ENCODE data around the gene CACNA1A. TPM values are rescaled to one million over a fixed set of nuclear protein-coding genes. Genes with fewer than 3 reads are reported as not detected.

Gene CACNA1A
- polyA plus RNA-seq, 10 donors: 0.84 to 5.1 (median 2.4) TPM

DNA sequence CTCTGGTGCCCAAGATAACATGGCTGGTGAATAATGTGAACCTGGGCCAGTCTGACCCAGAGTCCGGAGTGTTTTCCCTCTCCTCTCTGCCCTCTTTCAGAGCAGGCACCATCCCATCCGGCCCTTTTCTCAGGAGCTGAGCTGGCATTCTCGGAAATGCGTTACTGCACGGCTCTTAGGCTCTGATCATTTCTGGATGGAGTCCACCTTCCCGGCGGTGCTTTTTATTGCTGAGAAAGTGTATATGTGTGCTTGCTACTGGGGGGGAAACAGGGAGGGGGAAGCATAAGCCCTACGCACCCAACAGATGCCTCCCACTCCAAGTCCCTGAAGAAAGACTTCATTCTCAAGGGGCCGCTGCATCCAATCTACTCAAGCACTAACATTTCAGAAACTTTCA lies 6.6 kb downstream of the CACNA1A start:
- DNase-seq: no peak

DNA sequence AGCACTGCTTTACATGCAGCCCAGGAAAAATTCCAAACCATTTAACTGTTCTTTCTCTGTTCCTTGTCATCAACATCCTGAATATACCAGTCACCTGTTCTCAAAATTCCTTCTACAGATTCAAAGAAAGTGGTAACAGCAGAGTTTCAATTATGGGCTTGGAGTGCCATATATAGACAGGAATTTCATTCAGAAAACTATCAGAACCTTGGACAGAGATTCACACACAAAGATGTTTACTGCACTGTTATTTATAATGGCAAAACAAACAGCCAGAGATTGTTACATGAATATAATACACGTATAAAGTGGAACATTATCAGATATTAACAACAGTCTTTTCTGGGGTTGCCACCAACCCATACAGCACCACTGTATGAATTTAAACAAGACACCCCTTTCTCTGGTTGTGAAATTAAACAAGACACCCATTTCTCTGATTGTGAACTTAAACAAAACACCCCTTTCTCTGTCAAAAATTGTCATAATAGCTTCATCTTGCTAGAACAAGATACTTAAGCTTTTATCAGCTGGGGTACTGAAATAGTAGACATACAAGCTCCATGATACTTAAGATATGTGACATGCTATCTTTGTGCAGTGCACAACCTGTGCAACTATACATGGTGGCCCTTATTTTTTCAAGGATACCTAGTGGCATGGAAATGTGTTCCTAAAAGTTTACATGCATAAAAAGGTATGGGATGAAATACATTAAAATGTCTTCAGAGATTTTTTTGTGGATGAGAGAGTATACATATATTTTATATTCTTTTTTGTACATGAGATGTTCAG lies 12.6 kb downstream of the CACNA1A start:
- DNase-seq: no peak

DNA sequence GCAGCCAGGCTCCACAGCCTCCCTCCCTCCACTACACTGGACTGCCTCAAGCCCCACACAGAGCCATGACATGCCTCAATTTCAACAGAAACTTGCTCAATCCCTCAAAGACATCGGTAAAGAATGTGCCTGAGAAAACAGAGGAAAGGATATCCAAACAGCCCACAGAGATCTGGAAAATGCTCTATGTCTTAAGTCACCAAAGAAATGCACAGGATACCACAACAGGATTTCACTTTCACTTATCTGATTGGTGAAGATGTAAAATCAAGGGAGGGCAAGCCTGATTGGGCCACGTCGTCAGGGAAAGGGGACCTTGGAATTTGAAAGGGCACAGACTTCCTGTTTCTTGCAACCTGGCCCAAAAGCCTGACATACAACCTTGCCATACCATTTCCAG lies 14.2 kb downstream of the CACNA1A start:
- DNase-seq: peak in 1 of 3 donors; percentile 45

DNA sequence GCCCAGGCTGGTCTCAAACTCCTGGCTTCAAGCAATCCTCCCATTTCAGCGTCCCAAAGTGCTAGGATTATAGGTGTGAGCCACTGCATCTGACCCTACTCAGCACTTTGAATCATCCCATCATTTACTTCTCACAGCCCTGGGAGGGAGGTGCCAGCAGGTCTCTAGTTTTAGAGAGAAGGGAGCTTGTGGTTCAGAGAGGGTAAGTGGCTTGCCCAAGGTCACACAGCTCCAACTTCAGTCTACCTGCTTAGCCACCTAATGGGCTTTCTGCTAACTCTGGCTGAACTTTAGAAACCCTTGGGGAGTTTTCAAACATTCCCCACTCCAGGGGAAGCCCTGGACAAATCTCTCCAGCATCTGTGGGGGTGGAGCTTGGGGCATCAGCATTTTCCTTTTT lies 18.3 kb downstream of the CACNA1A start:
- no peak for DNase-seq

DNA sequence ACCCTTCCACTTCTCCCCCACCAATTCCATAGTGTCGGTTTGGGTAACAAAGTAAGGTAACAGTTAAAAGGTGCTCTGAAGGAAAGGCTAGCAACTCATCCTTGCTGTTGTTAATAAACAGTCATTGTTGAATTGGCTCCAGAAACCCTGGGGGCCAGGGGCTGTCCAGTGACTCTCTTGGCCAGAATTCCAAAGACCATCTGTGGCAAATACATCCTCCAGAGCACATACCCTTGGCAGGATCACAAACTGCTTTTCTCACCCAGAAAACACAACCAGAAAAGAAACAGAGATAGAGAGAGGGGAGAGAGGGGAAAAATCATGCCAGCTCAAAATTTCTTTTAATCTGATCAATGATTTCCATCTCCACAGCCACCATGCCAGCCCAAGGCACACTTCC lies 22.1 kb downstream of the CACNA1A start:
- no peak for DNase-seq

DNA sequence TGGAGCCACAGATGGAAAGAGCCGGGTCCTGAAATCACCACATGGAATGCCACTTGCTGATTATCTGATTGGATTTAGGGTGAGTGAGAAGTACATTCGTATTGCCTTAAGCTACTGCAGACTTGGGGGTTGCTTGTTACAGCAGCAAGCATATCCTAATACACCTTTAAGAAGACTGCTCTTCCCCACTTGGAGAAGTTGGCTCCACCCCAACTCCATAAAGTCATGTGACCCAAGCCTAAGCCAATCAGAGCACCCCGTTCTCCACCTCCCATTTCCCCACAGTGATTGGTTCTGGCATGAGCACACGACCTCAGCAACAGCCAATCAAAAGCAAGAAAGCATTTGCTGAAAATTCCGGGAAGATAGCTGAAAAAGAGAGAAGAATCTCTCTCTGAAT lies 23.1 kb downstream of the CACNA1A start:
- DNase-seq: no peak

DNA sequence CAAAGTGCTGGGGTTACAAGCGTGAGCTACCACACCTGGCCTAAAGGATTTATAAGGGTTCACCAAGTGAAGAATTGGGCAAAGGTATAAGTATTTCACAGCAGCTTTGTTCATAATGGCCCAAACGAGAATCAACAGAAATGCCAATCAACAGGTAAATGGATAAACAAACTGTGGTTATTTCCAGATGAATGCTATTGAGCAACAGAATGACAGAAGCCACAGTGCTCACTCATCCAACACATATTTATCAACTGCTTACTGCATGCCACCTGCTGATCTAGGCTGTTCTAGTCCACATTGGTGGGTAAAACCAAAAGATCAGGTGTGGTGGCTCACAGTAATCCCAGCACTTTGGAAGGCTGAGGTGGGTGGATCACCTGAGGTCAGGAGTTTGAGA lies 27.7 kb downstream of the CACNA1A start:
- DNase-seq: no peak

DNA sequence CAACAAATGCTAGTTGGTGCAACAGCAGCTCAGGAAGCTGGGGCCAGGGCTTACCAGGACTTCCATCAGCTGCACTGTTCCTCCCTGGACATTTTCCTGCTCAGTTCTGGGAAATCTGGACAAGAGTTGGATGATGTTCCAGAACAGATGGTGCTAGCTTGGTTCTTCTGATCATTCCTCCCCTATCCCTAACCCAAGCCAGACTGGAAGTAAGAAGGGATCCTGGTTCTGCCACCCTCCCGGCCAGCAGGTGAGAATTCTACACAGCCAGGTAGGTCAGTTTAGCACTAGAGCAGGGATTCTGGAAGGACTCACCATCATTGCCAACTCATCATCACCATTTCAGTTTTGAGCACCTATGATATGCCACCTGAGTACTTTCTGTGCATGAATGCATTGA lies 30.2 kb downstream of the CACNA1A start:
- DNase-seq: no peak

DNA sequence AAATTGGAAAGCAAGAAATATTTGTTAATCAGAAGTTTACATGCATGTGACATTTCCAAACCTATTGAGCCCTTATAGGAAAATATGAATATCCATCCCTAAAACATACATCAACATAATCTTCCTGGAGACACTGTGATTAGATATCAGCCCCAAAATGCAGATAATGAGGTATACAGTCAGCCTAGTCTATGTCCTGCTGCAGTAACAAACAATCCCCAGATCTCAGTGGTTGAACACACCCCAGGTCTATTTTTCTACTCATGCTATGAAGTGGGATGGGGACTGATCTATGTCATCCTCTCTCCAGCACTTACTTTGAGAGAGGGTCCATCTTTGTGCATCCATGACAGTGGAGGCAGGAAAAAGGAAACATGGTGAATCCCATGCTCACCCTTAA lies 31.2 kb downstream of the CACNA1A start:
- no peak for DNase-seq

DNA sequence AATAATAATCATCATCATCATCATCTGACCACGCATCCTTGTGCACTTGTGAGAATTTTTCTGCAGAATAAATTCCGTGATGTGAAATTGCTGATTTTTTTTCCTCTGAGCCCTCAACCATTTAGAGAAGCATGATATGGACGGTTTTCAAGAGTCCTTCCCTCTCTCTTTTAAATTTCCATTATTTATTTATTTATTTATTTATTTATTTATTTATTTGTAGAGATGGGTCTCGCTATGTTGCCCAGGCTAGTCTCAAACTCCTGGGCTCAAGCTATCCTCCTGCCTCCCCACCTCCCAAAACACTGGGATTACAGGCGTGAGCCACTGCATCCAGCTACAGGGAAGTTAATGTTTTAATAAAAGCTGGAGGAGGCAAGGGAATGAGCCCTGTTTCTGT lies 39.6 kb downstream of the CACNA1A start:
- DNase-seq: no peak

DNA sequence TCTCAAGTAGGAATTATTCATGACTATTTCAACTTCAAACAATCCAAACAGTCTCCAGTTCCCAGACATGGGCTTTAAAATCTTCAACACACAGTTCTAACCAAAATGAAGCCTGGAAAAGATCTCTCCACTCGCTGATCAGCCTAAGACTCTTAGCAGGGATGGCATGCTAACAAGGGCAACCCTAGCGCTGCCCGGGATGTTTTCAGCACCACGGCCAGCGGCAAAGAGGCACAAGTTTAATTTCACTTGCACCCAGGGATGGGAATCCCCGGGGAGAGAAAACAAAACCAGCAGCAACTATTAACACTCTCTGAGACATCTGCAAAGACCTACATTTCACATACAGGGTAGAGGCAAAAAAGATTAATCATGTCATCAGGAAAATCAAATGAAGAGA lies 43.0 kb downstream of the CACNA1A start:
- peak; percentile 1 to 18 (median 10) for DNase-seq

DNA sequence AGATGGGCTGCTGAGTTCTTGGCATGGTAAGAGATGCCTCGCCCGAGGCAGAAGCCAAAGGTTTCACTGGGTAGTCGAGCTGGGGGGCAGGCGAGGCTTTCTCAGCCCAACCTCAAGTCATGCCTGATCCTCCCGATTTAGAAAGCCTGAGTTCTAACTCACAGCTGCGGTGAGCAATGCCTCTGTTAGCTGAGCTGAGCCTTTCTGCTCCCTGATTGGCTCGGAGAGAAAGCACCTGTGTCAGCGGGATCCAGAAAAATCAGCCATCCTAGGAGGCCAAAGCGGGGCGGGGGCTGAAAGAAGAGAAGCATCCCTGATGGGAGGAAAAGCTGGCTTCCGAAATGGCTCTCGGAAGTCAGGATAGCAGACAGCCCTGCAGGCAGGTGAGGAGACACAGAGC lies 44.7 kb downstream of the CACNA1A start:
- no peak for DNase-seq

DNA sequence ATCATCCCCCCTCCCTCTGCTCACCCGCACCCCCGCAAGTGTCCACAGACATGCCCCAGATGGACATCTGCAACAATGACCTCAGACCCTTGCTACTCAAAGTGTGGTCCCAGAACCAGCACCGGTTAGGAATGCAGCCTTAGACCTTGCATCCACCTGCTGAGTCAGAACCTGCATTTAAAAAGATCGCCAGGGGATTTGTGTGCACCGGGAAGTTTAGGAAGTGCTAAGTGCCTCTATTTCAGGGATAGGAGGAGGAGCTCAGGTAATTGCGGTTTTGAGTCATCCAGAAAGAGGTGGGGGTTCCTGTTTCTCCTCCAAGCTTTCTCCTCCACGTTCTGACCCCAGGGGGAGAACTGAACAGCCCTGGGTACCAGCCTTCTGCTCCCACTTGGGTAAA lies 46.2 kb downstream of the CACNA1A start:
- no peak for DNase-seq

DNA sequence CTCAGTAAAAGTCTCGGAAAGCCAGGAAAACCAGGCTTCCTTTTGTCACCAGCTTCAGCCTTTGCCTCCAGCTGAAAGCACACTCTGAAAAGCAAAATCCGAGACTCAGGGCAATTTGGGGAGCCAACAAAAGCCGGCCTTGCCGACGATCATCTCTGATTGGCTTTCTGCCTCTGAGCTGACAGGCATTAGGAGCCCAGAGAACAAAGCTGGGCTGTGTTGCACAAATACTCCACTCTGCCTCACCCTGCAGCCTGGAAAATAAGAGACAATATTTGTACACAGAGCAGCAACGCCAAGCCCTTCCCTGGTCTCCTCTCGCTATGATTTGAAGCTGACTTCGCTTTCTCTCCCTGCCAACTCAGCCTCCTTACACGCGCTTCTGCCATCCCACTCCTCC lies 46.9 kb downstream of the CACNA1A start:
- no peak for DNase-seq

DNA sequence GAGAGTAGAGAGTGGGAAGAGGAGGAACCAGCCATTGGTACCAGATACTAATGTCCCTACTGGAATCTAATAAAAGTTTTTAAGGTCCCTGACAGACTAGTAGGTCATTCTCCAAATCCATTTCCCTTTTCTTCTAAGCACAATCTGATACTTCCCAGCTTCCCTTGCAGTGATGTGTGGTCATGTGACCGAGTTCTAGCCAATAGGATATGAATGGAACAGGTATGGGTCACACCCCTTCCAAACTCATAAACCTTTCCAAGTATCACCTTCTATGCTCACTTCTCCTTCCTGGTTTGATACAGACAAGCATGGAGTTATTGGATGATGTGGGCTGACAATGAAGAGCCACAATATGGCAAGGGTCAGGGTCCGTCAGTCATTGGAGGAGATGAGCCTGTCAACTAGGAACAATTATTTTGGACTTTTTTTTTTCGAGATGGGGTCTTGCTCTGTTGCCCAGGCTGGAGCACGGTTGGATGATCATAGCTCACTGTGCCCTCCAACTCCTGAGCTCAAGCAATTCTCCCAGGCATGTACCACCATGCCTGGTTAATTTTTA lies 54.8 kb downstream of the CACNA1A start:
- peak in 1 of 3 donors; percentile 1 for DNase-seq

DNA sequence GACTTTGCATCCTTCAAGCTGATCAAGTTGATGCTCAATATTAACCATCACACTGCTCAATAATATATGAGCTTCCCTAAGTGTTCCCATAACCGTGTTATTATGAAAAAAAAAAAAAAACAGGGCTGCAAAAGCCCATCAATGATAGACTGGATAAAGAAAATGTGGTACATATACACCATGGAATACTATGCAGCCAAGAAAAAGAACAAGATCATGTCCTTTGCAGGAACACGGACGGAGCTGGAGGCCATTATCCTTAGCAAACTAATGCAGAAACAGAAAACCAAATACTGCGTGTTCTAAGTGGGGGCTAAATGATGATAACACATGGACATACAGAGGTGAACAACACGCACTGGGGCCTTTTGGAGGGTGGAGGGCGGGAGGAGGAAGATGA lies 58.3 kb downstream of the CACNA1A start:
- DNase-seq: no peak

DNA sequence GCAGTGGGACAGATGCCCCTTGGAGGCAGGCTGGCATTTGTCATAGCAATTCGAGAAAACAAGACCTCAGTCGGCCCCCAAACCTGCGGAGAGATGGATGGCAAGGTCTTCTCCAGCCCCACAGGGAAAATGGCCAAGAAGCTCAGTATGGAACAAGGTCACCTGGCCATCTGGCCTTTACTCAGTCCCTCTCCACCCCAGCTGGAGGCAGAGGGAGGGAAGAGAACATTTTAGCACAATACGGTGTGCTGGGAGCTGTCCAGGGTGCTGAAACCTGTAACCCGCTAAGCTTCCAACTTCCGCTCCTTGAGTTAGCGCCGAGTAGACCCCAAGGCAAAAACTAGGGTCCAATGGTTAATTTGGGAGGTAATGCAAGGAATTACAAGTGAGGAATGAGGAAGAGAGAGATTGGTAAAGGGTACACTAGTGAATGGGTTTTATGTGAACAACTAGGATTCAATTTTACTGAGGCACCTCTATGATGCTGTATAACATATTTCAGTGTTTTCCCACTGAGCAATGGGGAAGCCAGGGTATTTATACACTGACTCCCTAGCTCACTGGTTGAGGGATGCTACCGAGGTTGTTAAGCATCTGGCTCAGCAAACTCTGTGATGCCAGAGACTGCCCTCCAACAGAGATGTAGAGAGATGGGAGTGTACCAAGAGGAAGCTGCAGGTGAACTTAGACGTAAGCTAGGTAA lies 64.3 kb downstream of the CACNA1A start:
- peak; percentile 27 to 74 (median 67) for DNase-seq

DNA sequence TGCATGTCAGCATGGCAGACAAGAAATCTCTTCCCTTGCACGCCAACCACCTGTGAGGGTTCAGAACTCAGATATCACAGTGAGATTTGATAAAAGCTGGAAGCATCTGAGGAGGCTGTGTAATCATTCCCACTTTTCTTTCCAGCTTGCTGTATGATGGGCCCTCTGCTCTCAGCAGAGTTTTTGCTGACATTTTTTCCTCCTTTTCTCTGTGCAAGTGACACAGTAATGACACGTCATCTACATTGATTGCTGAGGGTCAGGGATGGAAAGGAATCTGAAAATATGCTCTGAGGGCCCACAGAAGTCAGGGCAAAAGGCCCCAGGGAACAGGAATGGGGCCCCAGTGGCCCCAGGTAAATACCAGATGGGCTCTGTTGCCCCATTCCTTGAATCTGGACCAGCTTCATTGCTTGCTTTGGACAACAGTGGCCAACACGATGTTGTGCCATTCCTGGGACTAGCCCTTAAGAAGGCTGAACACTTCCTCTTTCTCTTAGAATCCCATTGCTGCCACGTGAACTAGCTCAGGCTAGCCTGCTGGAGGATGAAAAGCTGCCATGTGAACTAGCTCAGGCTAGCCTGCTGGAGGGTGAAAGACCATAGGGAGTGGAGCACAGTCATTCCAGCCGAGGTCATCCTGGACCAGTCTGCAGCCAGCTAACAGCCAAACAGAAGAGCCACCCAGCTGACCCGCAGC lies 68.2 kb downstream of the CACNA1A start:
- no peak for DNase-seq

DNA sequence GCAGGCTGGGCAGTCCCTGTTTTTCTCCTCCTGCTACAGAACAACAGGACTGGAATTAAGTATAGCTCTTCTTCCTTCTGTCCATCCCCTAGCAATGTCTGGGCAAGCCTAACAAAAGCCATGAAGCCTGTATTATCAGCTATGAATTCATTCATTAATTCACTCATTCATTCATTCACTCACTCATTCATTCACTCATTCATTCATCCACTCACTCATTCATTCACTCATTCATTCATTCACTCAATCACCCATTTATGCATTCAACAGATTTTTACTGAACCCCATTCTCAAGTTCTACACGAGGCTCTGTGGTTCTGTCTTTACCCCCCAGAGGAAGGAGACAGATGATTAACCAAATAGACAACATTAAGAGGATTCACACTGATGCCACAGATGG lies 69.9 kb downstream of the CACNA1A start:
- no peak for DNase-seq

DNA sequence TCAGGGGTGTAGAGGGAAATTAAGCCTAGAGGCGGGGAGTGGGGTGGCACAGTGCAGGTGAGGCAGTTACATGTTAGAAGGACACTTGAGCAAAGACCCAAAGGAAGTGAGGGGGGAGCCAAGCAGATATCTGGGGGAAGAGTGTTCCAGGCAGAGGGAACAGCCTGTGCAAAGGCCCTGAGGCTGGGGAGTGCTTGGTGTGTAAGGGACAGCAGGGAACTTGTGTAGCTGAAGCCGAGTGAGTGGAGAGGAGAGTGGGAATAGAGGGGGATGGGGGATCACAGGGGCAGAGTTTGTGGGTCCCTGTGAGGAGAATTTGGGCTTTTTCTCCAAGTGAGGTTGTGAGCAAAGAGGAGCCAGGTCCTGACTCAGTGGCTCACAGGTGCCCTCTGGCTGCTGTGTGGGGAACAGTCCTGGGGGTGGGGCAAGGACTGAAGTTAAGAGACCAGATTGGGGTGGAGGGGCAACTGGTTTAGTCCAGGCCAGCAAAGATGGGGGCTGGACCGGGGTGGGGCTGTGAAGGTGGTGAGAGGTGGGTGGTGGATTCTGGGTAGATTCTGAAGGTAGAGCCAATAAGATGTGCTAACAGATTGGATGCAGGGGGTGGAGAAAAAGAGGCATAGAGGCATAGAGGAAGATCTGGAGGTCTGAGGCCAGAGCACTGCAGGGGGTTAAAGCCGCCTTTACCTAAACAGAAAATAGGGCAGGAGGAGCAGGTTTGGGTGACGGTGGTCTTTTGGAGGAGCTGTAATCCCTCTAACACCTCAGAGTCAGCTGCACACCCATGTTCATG lies 75.3 kb downstream of the CACNA1A start:
- DNase-seq: peak in 2 of 3 donors; percentile 8 to 11

DNA sequence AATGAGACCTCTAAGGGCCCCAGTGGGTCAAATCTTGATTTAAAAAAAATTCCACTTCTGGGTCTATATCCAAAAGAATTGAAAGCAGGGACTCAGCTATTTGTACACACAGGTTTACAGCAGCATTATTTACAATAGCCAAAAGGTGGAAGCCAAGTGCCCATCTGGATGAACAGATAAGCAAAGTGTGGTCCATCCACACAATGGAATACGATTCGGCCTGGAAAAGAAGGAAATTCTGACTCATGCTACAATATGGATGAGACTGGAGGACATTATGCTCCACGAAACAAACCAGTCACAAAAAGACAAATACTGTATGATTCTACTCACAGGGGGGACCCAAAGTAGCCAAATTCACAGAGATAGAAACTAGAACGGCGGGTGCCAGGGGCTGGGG lies 76.7 kb downstream of the CACNA1A start:
- DNase-seq: no peak

DNA sequence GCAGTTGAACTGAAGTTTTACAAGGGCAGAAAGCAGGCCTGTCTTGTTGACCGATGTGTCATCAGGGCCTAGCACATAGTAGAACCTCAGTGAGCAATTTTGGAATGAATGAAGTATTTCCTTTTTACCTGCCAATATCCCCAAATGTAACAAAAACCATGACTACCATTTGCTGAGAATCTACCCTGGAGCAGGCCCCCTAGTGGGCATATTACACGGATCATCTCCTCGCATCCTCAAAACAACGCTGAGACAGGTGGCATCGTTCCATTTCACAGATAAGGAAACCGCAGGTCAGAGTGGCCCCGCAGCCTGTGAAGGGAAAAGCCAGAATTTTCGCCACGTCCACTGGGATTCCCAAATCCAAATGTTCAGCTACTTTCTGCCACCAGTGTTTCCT lies 77.9 kb downstream of the CACNA1A start:
- DNase-seq: peak in 1 of 3 donors; percentile 4
